SJCRH30 (cell line): Measurements from ENCODE around the gene SOST. TPM values are rescaled to one million over a fixed set of nuclear protein-coding genes. Genes with fewer than 3 reads are reported as not detected.

ENCODE experiments used
- DNase-seq, 2 experiments: peaks; one replicate each; pipeline ENCODE4 v3.0.0-alpha.2; 2015 to 2020
- H3K27ac ChIP-seq: fragments of 250-450 bp; sonication (Bioruptor Pico); 2 replicates; pipeline ENCODE4 v1.5.1; 2020; ENCODE audit warnings: mild to moderate bottlenecking, moderate library complexity
- H3K27me3 ChIP-seq: fragments of 250-450 bp; sonication (Bioruptor Pico); 2 replicates; pipeline ENCODE4 v1.5.1; 2020; ENCODE audit warnings: mild to moderate bottlenecking, moderate library complexity
- H3K36me3 ChIP-seq: fragments of 250-450 bp; sonication (Bioruptor Pico); 2 replicates; pipeline ENCODE4 v1.5.1; 2020; ENCODE audit warnings: mild to moderate bottlenecking, moderate library complexity
- H3K4me1 ChIP-seq: fragments of 250-450 bp; sonication (Bioruptor Pico); 2 replicates; pipeline ENCODE4 v1.5.1; 2020; ENCODE audit warnings: mild to moderate bottlenecking, moderate library complexity
- H3K4me3 ChIP-seq: fragments of 250-450 bp; sonication (Bioruptor Pico); 2 replicates; pipeline ENCODE4 v1.5.1; 2020; ENCODE audit warnings: mild to moderate bottlenecking, moderate library complexity
- H3K9me3 ChIP-seq: fragments of 250-450 bp; sonication (Bioruptor Pico); replicated peaks from 2 replicates; pipeline ENCODE4 v1.5.1; 2020; ENCODE audit warnings: mild to moderate bottlenecking, moderate library complexity
- total RNA-seq: library from RNA; depleted of rRNA; stranded (reverse); fragments of >200 nt; shearing (Covaris generic); gene quantifications from 2 replicates; pipeline ENCODE4 v1.2.3, GENCODE V29; 2014

SOST gene
- total RNA-seq, 1 experiment from 2014 or later, result not detected

GRCh38 chr17:43768382-43768781, 9.8 kb upstream of the SOST start:
- peaks cover 16% of the 10 kb centered on the region for H3K36me3 ChIP-seq

GRCh38 chr17:43767713-43768059, 9.1 kb upstream of the SOST start:
- no peak overlapping the region for H3K4me3 ChIP-seq
- H3K36me3 ChIP-seq, result peaks cover 14% of the 10 kb centered on the region
- no peaks in the 10 kb centered on the region for H3K4me1 ChIP-seq
- DNase-seq, result no peak
- H3K27ac ChIP-seq, result no peak overlapping the region
- no peaks in the 10 kb centered on the region for H3K27me3 ChIP-seq
- H3K9me3 ChIP-seq, result no peaks in the 10 kb centered on the region

More at GRCh38 chr17:43768382-43768781, 9.8 kb upstream of the SOST start:
- Histone ChIP-seq H3K27ac (no peak overlapping the region), H3K9me3 (no peaks in the 10 kb centered on the region), H3K4me3 (no peak overlapping the region), H3K27me3 (no peaks in the 10 kb centered on the region), H3K4me1 (no peaks in the 10 kb centered on the region)
- DNase-seq, result no peak

GRCh38 chr17:43767053-43767712, 8.6 kb upstream of the SOST start:
- DNase-seq, result no peak
- Histone ChIP-seq H3K36me3 (peaks cover 9% of the 10 kb centered on the region), H3K4me1 (no peaks in the 10 kb centered on the region), H3K9me3 (no peaks in the 10 kb centered on the region), H3K27me3 (no peaks in the 10 kb centered on the region), H3K4me3 (no peak overlapping the region), H3K27ac (no peak overlapping the region)

- peaks cover 9% of the 10 kb centered on the region for H3K36me3 ChIP-seq
These were observed 7.9 kb upstream of the SOST start for GRCh38 chr17:43766413-43767052.

GRCh38 chr17:43760254-43760852, 1.8 kb upstream of the SOST start:
- Histone ChIP-seq H3K27ac (no peak overlapping the region), H3K4me3 (no peak overlapping the region), H3K4me1 (no peaks in the 10 kb centered on the region), H3K9me3 (no peaks in the 10 kb centered on the region), H3K36me3 (no peaks in the 10 kb centered on the region; the same call in 1 of the 2 replicates), H3K27me3 (peaks cover 18% of the 10 kb centered on the region)
- DNase-seq, result peak; percentile 89 to 94

More at GRCh38 chr17:43766413-43767052, 7.9 kb upstream of the SOST start:
- Histone ChIP-seq H3K4me1 (no peaks in the 10 kb centered on the region), H3K9me3 (no peaks in the 10 kb centered on the region), H3K4me3 (no peak overlapping the region), H3K27me3 (no peaks in the 10 kb centered on the region), H3K27ac (no peak overlapping the region)
- DNase-seq, result peak; percentile 39 to 70

GRCh38 chr17:43759836-43760235, 1.2 kb upstream of the SOST start:
- H3K27me3 ChIP-seq, result peaks cover 18% of the 10 kb centered on the region
- no peak overlapping the region for H3K4me3 ChIP-seq
- no peak overlapping the region for H3K27ac ChIP-seq
- no peaks in the 10 kb centered on the region for H3K9me3 ChIP-seq
- H3K36me3 ChIP-seq, result no peaks in the 10 kb centered on the region; the same call in 1 of the 2 replicates
- H3K4me1 ChIP-seq, result no peaks in the 10 kb centered on the region
- DNase-seq, result no peak

GRCh38 chr17:43758086-43758485, 505 bp downstream of the SOST start:
- H3K36me3 ChIP-seq, result no peaks in the 10 kb centered on the region
- DNase-seq, result no peak
- no peaks in the 10 kb centered on the region for H3K9me3 ChIP-seq
- H3K27me3 ChIP-seq, result peaks cover 18% of the 10 kb centered on the region
- H3K27ac ChIP-seq, result no peak overlapping the region
- no peaks in the 10 kb centered on the region for H3K4me1 ChIP-seq
- H3K4me3 ChIP-seq, result no peak overlapping the region

- H3K36me3 ChIP-seq, result no peaks in the 10 kb centered on the region
- H3K27me3 ChIP-seq, result peaks cover 24% of the 10 kb centered on the region
- no peaks in the 10 kb centered on the region for H3K4me1 ChIP-seq
- H3K9me3 ChIP-seq, result no peaks in the 10 kb centered on the region
- no peak for DNase-seq
- H3K4me3 ChIP-seq, result no peak overlapping the region
- no peak overlapping the region for H3K27ac ChIP-seq
These were observed 1.4 kb downstream of the SOST start for GRCh38 chr17:43757171-43757660.

- DNase-seq, result no peak
- Histone ChIP-seq H3K36me3 (no peaks in the 10 kb centered on the region), H3K9me3 (no peaks in the 10 kb centered on the region), H3K27me3 (peaks cover 24% of the 10 kb centered on the region), H3K4me3 (no peak overlapping the region), H3K27ac (no peak overlapping the region), H3K4me1 (no peaks in the 10 kb centered on the region)
These were observed 2.4 kb downstream of the SOST start for GRCh38 chr17:43756201-43756600.

GRCh38 chr17:43755389-43755875, 3.2 kb downstream of the SOST start:
- Histone ChIP-seq H3K27me3 (peaks cover 24% of the 10 kb centered on the region), H3K9me3 (no peaks in the 10 kb centered on the region), H3K36me3 (no peaks in the 10 kb centered on the region), H3K4me1 (no peaks in the 10 kb centered on the region), H3K4me3 (no peak overlapping the region), H3K27ac (no peak overlapping the region)
- DNase-seq, result no peak

- Histone ChIP-seq H3K27me3 (peaks cover 24% of the 10 kb centered on the region), H3K4me3 (no peak overlapping the region)
These were observed 3.6 kb downstream of the SOST start for GRCh38 chr17:43754947-43755346.

GRCh38 chr17:43753493-43754129, 5.0 kb downstream of the SOST start:
- Histone ChIP-seq H3K4me3 (no peak overlapping the region), H3K27ac (no peak overlapping the region), H3K27me3 (peaks cover 16% of the 10 kb centered on the region; the same call in 1 of the 2 replicates), H3K4me1 (no peaks in the 10 kb centered on the region), H3K9me3 (no peaks in the 10 kb centered on the region), H3K36me3 (no peaks in the 10 kb centered on the region)
- DNase-seq, result no peak

More at GRCh38 chr17:43754947-43755346, 3.6 kb downstream of the SOST start:
- H3K27ac ChIP-seq, result no peak overlapping the region
- no peaks in the 10 kb centered on the region for H3K4me1 ChIP-seq
- DNase-seq, result no peak
- no peaks in the 10 kb centered on the region for H3K9me3 ChIP-seq
- H3K36me3 ChIP-seq, result no peaks in the 10 kb centered on the region

- DNase-seq, result no peak
- Histone ChIP-seq H3K4me1 (peaks cover 10% of the 10 kb centered on the region), H3K9me3 (no peaks in the 10 kb centered on the region), H3K27ac (no peak overlapping the region), H3K36me3 (no peaks in the 10 kb centered on the region), H3K27me3 (peaks cover 9% of the 10 kb centered on the region; the same call in 1 of the 2 replicates), H3K4me3 (no peak overlapping the region)
These were observed 8.4 kb downstream of the SOST start for GRCh38 chr17:43750153-43750552.

GRCh38 chr17:43745541-43745940, 13.1 kb downstream of the SOST start:
- DNase-seq, result peak; percentile 23 to 24
- peaks cover 11% of the 10 kb centered on the region for H3K4me1 ChIP-seq
- H3K36me3 ChIP-seq, result no peaks in the 10 kb centered on the region
- no peaks in the 10 kb centered on the region for H3K9me3 ChIP-seq
- H3K27ac ChIP-seq, result no peak overlapping the region
- no peak overlapping the region for H3K4me3 ChIP-seq
- peaks cover 8% of the 10 kb centered on the region; the same call in 1 of the 2 replicates for H3K27me3 ChIP-seq

GRCh38 chr17:43741636-43742035, 17.0 kb downstream of the SOST start:
- H3K4me3 ChIP-seq, result no peak overlapping the region
- H3K9me3 ChIP-seq, result no peaks in the 10 kb centered on the region
- H3K27me3 ChIP-seq, result peaks cover 8% of the 10 kb centered on the region; the same call in 1 of the 2 replicates
- no peaks in the 10 kb centered on the region for H3K36me3 ChIP-seq
- H3K4me1 ChIP-seq, result peaks cover 11% of the 10 kb centered on the region
- DNase-seq, result no peak
- no peak overlapping the region for H3K27ac ChIP-seq
